Stimulated activated memory B cell treated with anti-CD40 and anti-IgM and Interleukin-4, amounts not matched to agents 10 μg/mL and 1 μg/mL and 100 μg/mL, for 72 hours (primary cell): ENCODE results near the gene GOLIM4.
"Not testable (repeated sequence)": the region's sequence is repeated elsewhere in the genome, so short reads cannot be mapped to it uniquely, and the experiment has no call there.

Experiments used
- ATAC-seq: fragments of 150-1000 bp; cut with Tn5 transposase; 2 replicates; pipeline ENCODE4 v1.10.0; 2021
- H3K27ac Mint-ChIP-seq: one replicate; pipeline ENCODE4 v1.8.0; 2022; ENCODE audit warnings: mild to moderate bottlenecking, mixed read lengths
- H3K27me3 Mint-ChIP-seq: one replicate; pipeline ENCODE4 v1.8.0; 2022; ENCODE audit warnings: mixed read lengths
- H3K36me3 Mint-ChIP-seq: one replicate; pipeline ENCODE4 v1.8.0; 2022; ENCODE audit warnings: mixed read lengths
- H3K4me1 Mint-ChIP-seq: one replicate; pipeline ENCODE4 v1.8.0; 2022; ENCODE audit warnings: mixed read lengths
- H3K4me3 Mint-ChIP-seq: one replicate; pipeline ENCODE4 v1.8.0; 2022; ENCODE audit warnings: mild to moderate bottlenecking, moderate library complexity, mixed read lengths
- H3K9me3 Mint-ChIP-seq: one replicate; pipeline ENCODE4 v1.8.0; 2022; ENCODE audit warnings: mixed read lengths

Gene GOLIM4

DNA sequence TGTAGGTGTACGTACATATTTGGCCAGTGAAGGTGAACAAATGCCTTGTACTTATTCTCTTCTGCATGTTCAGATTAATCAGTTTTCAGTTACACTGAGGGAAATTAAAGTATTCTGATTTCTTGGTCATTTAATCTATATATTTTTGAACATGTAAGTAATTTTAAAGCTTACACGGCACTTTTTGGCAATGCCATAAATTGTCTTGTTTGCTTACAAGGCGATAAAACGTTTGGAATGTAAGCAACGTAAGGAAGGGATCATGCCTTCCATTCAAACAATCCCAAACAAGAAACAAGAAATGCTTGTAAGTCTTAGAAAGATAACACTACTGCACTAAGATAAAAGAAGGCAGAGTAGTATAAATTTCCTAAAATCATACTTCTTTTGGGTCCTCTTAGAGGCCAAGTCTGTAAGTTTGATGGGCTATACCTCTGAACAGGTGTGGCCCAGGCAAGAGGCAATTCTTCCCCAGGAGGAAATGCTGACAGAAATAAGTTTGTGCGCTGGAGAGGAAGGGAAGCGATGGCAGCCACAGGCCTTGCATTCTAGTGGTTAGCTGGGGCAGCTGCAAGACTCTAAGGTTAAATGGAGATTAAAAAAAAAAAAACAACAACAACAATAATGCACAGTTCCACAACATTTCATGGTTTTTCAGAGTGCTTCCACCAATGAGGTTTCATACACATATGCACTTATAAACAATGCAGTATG, 73.8 kb downstream of the GOLIM4 start:
- Mint-ChIP-seq H3K36me3 (peaks cover 80% of the 10 kb centered on the region), H3K27ac (no peak overlapping the region)

DNA sequence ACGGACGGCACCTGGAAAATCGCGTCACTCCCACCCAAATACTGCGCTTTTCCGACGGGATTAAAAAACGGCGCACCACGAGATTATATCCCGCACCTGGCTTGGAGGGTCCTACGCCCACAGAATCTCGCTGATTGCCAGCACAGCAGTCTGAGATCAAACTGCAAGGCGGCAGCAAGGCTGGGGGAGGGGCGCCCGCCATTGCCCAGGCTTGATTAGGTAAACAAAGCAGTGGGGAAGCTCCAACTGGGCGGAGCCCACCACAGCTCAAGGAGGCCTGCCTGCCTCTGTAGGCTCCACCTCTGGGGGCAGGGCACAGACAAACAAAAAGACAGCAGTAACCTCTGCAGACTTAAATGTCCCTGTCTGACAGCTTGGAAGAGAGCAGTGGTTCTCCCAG, 84.4 kb downstream of the GOLIM4 start:
- not testable (repeated sequence) for H3K27me3 Mint-ChIP-seq, H3K9me3 Mint-ChIP-seq, ATAC-seq, H3K4me3 Mint-ChIP-seq, H3K27ac Mint-ChIP-seq, H3K4me1 Mint-ChIP-seq
- peaks cover 28% of the 10 kb centered on the region for H3K36me3 Mint-ChIP-seq

More for the DNA sequence above, 73.8 kb downstream of the GOLIM4 start:
- H3K27me3 Mint-ChIP-seq, result no peaks in the 10 kb centered on the region
- no peak overlapping the region for H3K4me3 Mint-ChIP-seq
- H3K9me3 Mint-ChIP-seq, result no peaks in the 10 kb centered on the region
- no peak for ATAC-seq
- peaks cover 12% of the 10 kb centered on the region for H3K4me1 Mint-ChIP-seq

DNA sequence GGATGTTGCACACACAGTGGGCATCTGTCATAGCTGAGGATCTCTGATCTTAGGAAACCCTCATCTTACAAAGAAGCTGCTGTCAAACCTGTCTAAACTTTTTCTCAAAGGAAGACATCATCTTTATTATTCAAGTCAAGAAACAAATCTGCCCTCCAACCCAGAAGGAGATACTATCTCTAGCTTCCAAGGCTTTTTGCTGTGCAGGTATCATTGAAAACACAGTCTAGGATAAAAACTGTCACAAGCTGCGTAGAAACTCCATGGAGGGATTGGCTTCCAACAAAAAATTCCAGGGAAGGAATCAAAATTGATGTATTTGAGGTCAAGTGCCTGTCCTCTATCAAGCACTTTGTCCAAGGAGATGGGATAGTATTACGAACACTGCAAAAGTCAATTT, 89.1 kb downstream of the GOLIM4 start:
- H3K4me1 Mint-ChIP-seq, result no peaks in the 10 kb centered on the region
- no peaks in the 10 kb centered on the region for H3K9me3 Mint-ChIP-seq
- no peak overlapping the region for H3K27ac Mint-ChIP-seq
- no peak for ATAC-seq
- H3K27me3 Mint-ChIP-seq, result no peaks in the 10 kb centered on the region
- peaks cover 14% of the 10 kb centered on the region for H3K36me3 Mint-ChIP-seq
- H3K4me3 Mint-ChIP-seq, result no peak overlapping the region

DNA sequence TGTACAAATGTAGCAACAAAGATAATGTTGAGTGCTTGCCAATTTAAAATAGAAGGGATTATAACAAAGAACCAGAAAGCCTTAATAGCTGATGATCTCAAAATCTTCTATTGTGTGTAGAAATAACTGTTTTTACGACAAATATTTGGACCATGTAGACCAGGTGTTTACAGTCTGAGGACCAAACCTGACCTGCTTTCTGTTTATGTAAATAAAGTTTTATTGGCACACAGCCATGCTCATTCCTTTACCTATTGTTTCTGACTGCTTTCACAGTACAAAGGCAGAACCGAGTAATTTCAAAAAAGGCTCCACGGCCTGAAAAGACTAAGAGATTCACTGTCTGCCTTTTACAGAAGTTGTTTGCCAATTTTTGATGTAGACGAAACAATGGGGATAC, 91.8 kb downstream of the GOLIM4 start:
- no peaks in the 10 kb centered on the region for H3K27me3 Mint-ChIP-seq
- H3K9me3 Mint-ChIP-seq, result no peaks in the 10 kb centered on the region
- H3K4me3 Mint-ChIP-seq, result no peak overlapping the region
- ATAC-seq, result no peak
- H3K27ac Mint-ChIP-seq, result no peak overlapping the region
- H3K36me3 Mint-ChIP-seq, result no peaks in the 10 kb centered on the region
- H3K4me1 Mint-ChIP-seq, result no peaks in the 10 kb centered on the region

DNA sequence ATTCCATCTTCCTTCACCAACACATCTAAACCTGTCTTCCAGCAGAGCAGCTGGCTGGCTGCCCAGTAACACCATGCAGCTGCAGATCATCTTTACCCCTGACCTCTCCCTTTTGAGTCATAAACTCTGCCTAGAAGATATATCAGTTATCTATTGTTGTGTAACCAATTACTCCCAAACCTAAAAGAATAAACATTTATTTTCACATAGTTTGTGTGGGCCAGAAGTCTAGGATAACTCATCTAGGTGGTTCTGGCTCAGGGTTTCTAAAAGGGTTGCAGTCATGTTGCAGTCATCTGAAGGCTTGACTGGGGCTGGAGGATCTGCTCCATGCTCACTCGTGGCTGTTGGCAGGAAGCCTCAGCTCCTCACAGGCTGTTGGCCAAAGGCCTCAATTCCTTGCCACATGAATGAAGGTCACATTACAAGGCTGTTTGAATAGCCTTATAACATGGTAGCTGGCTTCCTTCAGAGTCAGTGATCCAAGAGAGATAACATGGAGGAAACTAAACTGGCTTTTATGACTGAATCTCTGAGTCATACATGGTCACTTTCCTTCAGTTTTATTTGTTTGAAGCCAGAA, 92.8 kb downstream of the GOLIM4 start:
- ATAC-seq, result no peak
- no peaks in the 10 kb centered on the region for H3K36me3 Mint-ChIP-seq
- no peaks in the 10 kb centered on the region for H3K4me1 Mint-ChIP-seq
- no peak overlapping the region for H3K4me3 Mint-ChIP-seq
- no peaks in the 10 kb centered on the region for H3K27me3 Mint-ChIP-seq
- no peaks in the 10 kb centered on the region for H3K9me3 Mint-ChIP-seq
- no peak overlapping the region for H3K27ac Mint-ChIP-seq

DNA sequence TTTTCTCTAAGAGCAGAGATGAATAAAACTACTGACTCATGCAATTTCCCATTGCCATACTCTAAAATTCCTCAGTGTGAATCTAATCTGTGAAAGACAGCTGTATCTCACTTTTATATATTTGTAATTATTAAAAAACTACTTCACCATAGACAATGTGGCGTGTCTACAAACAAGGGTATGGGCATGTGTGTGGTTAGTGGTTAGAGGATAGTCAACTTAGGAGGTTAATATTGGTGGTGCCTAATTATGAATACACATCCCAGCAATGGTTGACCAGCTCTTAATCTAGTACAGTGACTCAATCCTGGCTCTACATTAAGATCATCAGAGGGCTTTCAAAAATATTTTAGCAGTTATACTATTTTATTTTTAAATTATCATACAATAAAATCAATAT, 94.5 kb downstream of the GOLIM4 start:
- peaks cover 1% of the 10 kb centered on the region for H3K27me3 Mint-ChIP-seq

DNA sequence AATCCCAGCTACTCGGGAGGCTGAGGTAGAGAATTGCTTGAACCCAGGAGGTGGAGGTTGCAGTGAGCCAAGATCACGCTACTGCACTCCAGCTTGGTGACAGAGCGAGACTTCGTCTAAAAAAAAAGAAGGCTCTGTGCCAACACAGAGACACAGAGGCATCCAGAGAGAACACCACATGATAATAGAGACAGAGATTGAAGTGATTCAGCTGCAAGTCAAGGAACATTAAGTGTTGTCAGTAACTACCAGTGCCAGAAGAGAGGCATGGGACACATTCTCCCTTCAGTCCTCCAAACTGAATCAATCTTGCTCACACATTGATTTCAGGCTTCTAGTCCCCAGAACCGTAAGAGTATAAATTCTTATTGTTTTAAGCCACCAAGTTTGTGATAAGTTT, 97.5 kb downstream of the GOLIM4 start:
- no peak overlapping the region for H3K27ac Mint-ChIP-seq
- H3K4me3 Mint-ChIP-seq, result no peak overlapping the region
- H3K27me3 Mint-ChIP-seq, result peaks cover 7% of the 10 kb centered on the region
- H3K36me3 Mint-ChIP-seq, result no peaks in the 10 kb centered on the region
- no peaks in the 10 kb centered on the region for H3K9me3 Mint-ChIP-seq
- no peaks in the 10 kb centered on the region for H3K4me1 Mint-ChIP-seq
- ATAC-seq, result no peak

More for the DNA sequence above, 94.5 kb downstream of the GOLIM4 start:
- no peaks in the 10 kb centered on the region for H3K9me3 Mint-ChIP-seq
- no peak overlapping the region for H3K4me3 Mint-ChIP-seq
- no peak for ATAC-seq
- no peaks in the 10 kb centered on the region for H3K36me3 Mint-ChIP-seq
- no peaks in the 10 kb centered on the region for H3K4me1 Mint-ChIP-seq
- H3K27ac Mint-ChIP-seq, result no peak overlapping the region

DNA sequence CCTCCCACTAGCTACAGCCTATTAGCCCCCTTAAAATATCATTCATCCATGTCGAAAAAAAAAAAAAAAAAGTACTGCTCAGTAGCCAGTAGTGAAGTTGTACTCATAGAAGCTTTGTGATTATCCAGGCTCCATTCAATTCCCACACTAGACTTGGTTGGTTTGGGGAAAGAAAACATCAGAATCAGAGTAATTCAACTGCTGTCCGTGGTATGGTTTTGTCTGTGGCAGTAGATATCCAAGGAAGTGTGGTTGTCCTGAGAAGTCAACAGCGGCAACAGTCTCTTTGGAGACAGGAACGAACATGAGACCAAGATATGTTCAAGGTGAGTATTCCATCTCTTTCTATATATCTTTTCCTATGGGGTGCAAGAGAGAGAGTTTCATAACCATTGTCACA, 99.2 kb downstream of the GOLIM4 start:
- H3K4me1 Mint-ChIP-seq, result no peaks in the 10 kb centered on the region
- no peak overlapping the region for H3K4me3 Mint-ChIP-seq
- peaks cover 7% of the 10 kb centered on the region for H3K27me3 Mint-ChIP-seq
- ATAC-seq, result no peak
- H3K27ac Mint-ChIP-seq, result no peak overlapping the region
- H3K9me3 Mint-ChIP-seq, result no peaks in the 10 kb centered on the region
- no peaks in the 10 kb centered on the region for H3K36me3 Mint-ChIP-seq

DNA sequence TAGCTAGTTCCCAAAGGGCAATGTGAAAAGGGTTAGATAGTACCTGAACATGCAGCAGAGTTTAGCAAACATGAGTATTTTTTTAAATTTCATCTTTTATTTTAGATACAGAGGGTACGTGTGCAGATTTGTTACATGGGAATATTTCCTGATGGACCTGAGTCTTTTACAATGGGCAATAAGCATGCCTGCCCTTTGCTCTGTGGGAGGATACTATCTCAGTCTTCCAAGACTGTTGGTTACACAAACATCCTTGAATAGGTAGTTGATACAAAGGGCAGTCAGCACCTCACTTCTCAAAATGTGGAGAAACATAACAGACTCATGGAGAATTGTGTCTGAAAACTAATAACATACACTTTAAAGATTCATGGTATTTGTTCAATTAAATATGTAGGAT, 103.3 kb downstream of the GOLIM4 start:
- no peak overlapping the region for H3K4me3 Mint-ChIP-seq
- H3K9me3 Mint-ChIP-seq, result no peaks in the 10 kb centered on the region
- H3K36me3 Mint-ChIP-seq, result no peaks in the 10 kb centered on the region
- H3K4me1 Mint-ChIP-seq, result no peaks in the 10 kb centered on the region
- peaks cover 7% of the 10 kb centered on the region for H3K27me3 Mint-ChIP-seq
- no peak for ATAC-seq
- no peak overlapping the region for H3K27ac Mint-ChIP-seq

DNA sequence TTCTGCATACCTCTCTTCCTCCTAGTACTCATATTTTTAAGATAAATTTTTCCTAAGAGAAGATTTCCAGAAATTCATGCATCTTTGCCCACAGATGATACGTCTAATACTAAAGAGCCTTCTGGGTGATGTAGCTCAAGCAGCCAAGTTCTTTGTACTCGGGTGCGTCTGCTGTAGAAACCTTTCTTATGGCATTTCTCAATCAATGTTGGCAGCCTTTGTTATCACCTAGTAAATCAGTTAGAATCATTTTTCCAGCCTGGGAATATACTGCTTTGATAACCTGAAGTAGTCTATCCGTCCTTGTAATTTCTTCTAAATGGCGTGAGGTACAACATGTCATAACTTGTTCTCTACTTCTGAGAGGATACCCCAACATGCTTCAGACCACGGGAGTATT, 104.5 kb downstream of the GOLIM4 start:
- Mint-ChIP-seq H3K4me3 (no peak overlapping the region), H3K27ac (no peak overlapping the region), H3K27me3 (peaks cover 6% of the 10 kb centered on the region), H3K9me3 (no peaks in the 10 kb centered on the region), H3K36me3 (no peaks in the 10 kb centered on the region), H3K4me1 (no peaks in the 10 kb centered on the region)
- ATAC-seq, result no peak

DNA sequence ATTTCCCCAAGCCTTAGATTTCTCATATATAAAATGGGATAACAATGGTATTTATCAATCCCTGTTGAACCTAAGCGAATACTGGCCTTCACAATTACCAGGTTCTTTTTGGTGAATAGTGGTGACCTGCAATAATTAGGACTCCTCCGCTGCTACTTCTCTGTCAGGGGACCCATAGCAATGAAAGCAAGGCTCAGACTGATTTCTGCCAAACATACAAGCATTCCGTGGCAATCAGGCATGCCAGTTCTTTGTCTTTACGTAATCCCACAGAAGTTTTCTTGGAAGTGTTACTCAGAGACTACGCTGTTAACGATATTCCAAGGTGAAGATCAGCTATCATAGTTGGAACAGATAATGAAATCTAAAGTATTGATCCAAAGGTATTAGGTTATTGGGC, 105.7 kb downstream of the GOLIM4 start:
- Mint-ChIP-seq H3K27ac (no peak overlapping the region), H3K4me3 (no peak overlapping the region), H3K9me3 (peaks cover 2% of the 10 kb centered on the region), H3K27me3 (peaks cover 11% of the 10 kb centered on the region), H3K36me3 (no peaks in the 10 kb centered on the region), H3K4me1 (no peaks in the 10 kb centered on the region)
- ATAC-seq, result no peak

DNA sequence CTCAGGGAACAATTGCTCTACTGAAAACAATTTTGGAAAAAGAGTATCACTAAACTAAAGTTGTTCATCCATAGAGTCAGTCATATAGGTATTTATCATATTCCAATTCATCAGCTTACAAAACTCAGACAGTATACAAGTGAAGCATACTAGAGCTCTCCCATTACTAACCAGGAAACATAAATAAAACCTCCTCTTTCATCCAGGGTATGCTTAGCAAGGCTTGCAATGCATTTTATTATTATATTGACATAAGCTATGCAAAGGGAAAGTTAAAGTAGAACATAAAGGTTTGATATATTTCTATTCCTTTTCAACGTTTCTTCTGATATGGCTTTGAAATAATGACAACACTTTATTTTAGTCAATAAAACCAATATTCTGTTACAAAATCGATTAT, 106.7 kb downstream of the GOLIM4 start:
- no peak for ATAC-seq
- Mint-ChIP-seq H3K36me3 (no peaks in the 10 kb centered on the region), H3K27ac (no peak overlapping the region), H3K4me3 (no peak overlapping the region), H3K9me3 (peaks cover 2% of the 10 kb centered on the region), H3K4me1 (no peaks in the 10 kb centered on the region), H3K27me3 (peaks cover 21% of the 10 kb centered on the region)

DNA sequence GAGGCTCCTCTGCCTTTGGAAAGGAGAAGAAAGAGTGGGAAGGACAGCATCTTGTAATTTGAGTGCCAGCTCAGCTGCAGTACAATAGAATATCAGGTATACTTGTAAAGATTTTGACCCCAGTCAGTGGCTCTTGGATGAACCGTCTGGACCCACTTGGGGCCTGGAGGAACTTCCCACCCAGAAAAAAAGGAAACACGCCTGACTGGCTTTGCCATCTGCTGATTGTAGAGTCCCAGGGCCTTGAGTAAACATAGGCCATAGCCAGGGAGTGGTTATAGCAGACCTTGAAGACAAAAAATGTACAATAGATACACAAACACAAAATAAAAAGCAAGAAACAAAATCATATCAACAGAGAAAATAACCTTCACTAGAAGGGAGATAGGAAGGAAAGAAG, 112.1 kb downstream of the GOLIM4 start:
- no peak for ATAC-seq
- H3K27me3 Mint-ChIP-seq, result peaks cover 29% of the 10 kb centered on the region
- no peak overlapping the region for H3K27ac Mint-ChIP-seq
- no peak overlapping the region for H3K4me3 Mint-ChIP-seq
- H3K9me3 Mint-ChIP-seq, result peaks cover 2% of the 10 kb centered on the region
- H3K36me3 Mint-ChIP-seq, result no peaks in the 10 kb centered on the region
- no peaks in the 10 kb centered on the region for H3K4me1 Mint-ChIP-seq

DNA sequence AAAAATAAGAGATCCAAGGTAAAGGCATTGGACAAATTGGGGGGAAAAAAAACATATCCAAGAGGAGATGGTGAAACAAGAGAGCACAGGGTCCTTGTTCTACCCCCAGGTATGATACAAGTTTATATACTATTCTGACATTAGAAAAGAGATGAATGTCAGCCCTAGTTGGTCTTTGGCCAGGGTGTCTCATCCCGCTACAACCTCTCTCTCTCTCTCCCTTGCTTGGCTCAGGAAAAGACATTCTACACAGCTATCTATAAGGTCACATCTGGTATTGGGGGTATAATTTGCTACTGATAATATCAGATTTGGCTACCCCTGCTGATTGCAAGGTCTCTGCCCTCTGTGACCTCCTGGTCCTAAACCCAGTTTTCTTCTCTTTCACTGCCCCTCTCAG, 117.2 kb downstream of the GOLIM4 start:
- Mint-ChIP-seq H3K27me3 (peaks cover 2% of the 10 kb centered on the region), H3K9me3 (no peaks in the 10 kb centered on the region), H3K4me1 (no peaks in the 10 kb centered on the region), H3K36me3 (no peaks in the 10 kb centered on the region), H3K4me3 (no peak overlapping the region), H3K27ac (no peak overlapping the region)
- no peak for ATAC-seq

DNA sequence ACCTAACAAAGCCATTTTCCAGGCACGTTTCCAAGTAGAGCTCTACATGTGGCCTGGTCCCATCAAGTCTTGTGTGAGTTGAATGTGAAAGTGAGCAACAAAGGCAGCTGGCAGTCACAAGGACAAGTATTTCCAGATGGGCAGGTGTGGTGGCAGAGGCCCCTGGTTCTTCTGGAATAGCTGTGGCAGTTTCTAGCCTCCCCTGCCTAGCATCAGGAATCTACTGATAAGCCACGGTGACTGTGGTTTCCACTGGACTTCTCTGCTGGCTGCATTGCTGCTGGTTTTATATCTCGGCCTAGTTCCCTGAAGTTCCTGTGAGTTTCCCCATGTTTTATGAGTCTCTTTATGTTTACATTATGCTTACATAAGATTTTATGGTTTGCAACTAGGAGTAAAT, 117.7 kb downstream of the GOLIM4 start:
- Mint-ChIP-seq H3K27me3 (no peaks in the 10 kb centered on the region), H3K27ac (no peak overlapping the region), H3K9me3 (no peaks in the 10 kb centered on the region), H3K36me3 (no peaks in the 10 kb centered on the region), H3K4me1 (no peaks in the 10 kb centered on the region), H3K4me3 (no peak overlapping the region)
- ATAC-seq, result no peak

DNA sequence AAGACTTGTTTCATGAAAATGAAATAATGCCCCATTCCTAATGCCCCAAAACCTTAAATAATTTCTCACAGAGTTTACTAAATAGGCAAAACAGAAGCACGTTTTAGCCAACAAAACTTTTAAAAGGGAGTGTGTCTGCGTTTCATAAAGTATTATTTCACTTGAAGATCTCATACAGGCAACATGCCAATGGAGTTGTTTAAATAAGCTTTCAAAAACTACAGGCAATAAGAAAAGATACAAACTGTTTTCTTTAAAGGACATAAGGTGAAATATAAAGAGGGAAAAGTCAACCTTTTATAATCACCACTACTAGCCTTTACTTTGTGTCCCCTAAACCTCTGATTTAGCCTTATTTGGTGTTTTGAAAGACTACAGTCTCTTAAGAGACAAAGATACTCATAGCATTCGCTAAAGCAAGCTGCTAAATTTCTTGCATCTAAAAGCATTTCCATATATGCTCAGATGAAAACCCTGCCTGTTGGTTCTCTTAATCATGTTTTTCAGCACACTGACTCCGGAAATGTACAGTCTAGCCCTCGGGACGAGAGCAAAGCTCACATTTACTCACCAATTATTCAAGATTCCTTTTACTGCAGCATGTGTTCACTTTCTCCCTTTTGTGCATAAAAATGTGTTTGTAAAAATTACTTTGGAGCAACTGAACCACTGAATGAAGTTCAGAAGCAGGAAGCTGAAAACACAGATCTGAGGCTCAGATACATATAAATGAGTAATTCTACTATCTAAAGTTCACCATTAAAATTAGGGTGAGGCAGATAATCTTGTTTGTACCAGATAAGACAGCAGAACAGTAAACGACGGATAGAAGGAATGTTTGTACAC, 119.0 kb downstream of the GOLIM4 start:
- Mint-ChIP-seq H3K4me1 (no peaks in the 10 kb centered on the region), H3K27me3 (no peaks in the 10 kb centered on the region), H3K27ac (no peak overlapping the region), H3K36me3 (no peaks in the 10 kb centered on the region), H3K9me3 (no peaks in the 10 kb centered on the region), H3K4me3 (no peak overlapping the region)
- no peak for ATAC-seq
